GM19351 (cell line): ENCODE measurements around the gene PSMB7.
A peak's percentile ranks its signal among the peaks of the same experiment; 100 is the strongest.

Source experiments
- ATAC-seq: cut with Tn5 transposase; IDR thresholded peaks from one replicate; pipeline ENCODE4 v1.9.1; 2021; ENCODE audit warnings: mild to moderate bottlenecking, moderate library complexity; ENCODE audit not compliant: unreplicated experiment

The PSMB7 gene

GRCh38 chr9:124415102-124415851 is at the start of gene PSMB7:
TSS of gene PSMB7 (minus strand) at chr9:124415442. CDS start at chr9:124415425, 17 bp downstream.
- peak; percentile 90 for ATAC-seq

GRCh38 chr9:124462739-124463138 is 47.5 kb upstream of the PSMB7 start:
- ATAC-seq, result no peak

DNA sequence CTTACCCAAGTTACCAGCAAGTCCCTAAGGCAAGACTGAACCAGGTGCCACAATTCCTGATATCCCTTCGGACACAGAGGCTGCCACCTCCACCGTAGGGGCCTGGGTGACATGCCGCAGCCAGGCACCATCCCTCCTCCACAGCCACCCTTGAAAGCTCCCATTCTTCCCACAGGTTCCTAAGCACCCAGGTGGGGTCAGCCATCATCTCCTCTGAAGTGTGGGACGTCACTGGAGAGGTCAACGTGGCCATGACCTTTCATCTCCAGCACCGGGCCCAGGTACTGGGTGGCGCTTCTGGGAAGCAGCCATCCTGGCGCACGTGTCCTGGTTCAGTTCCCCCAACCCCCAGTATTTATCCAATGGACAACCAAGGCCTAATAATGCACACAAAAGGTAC is 43.2 kb upstream of the PSMB7 start:
- no peak for ATAC-seq

GRCh38 chr9:124457887-124458431 is 42.7 kb upstream of the PSMB7 start:
- ATAC-seq, result no peak

GRCh38 chr9:124457079-124457886 is 42.0 kb upstream of the PSMB7 start:
- ATAC-seq, result no peak

DNA sequence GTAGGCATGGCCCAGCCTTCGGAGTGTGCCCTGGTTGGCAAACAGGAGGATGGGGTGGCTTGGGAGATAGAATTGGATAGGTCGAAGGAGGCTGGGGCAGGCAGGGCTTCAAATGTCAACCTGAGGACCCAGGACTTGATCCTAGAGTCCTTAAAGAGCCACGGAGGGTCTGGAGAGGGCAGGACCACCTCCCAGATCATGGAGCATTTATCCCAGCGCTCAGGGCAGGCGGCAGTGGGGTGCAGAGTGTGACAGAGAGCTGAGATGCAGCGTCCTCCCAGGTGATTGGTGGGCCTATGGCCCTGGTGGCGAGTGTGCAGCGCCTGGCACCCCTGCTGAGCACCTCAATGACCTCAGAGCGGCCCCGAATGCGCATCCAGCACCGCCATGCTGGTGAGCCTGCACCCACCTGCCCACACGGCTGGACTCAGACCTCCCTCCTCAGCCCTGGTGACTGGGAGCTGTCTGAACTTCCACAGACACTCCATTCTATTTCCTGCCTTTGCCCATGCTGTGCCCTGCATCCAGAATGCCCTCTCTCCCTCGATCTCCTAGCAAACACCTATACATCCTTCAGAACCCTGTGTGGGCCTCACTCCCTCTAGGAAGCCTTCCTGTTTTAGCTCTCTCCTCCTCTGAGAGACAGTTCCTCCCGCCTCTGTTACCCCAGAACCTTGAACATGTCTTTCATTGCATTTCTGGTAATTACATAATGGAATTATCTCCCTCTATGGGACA is 41.3 kb upstream of the PSMB7 start:
- ATAC-seq, result no peak

DNA sequence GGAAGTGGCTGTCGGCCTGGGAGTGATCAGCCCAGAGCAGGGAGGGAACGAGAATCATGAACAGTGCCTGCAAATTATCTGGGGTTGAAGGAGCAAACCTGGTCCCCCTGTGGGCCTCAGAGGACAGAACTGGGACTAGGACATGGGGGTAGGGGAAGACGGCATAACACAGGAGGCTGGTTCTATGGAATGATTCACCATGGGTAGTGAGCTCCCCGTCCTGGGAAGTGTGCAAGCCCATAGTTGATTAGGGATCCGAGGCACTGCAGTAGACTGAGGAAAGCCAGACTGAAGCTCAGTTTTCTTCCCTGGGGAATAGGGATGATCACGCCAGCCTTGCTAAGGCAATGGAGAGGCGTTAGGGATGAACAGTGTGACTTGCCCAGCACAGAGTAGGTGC is 40.6 kb upstream of the PSMB7 start:
- no peak for ATAC-seq

- ATAC-seq, result no peak
These were observed 39.7 kb upstream of the PSMB7 start for GRCh38 chr9:124454791-124455443.

GRCh38 chr9:124454296-124454695 is 39.1 kb upstream of the PSMB7 start:
- ATAC-seq, result no peak

- no peak for ATAC-seq
These were observed 38.4 kb upstream of the PSMB7 start for GRCh38 chr9:124453586-124454191.

GRCh38 chr9:124452841-124453585 is 37.8 kb upstream of the PSMB7 start:
- no peak for ATAC-seq

DNA sequence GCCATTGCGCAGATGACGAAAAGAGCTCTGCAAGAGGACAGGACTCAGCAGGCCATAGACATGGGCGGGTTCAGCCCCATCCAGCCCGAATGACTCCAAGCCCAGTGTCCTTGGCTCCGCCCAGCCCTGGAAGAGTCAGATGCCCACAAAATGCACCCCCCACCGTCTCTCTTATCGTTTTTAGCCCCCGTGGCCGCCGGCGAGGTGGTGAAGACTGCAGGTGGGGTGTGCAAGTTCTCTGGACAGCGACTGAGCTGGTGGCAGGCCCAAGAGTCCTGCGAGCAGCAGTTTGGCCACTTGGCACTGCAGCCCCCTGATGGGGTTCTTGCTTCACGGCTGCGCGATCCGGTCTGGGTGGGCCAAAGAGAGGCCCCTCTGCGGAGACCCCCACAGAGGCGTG is 37.1 kb upstream of the PSMB7 start:
- ATAC-seq, result no peak

DNA sequence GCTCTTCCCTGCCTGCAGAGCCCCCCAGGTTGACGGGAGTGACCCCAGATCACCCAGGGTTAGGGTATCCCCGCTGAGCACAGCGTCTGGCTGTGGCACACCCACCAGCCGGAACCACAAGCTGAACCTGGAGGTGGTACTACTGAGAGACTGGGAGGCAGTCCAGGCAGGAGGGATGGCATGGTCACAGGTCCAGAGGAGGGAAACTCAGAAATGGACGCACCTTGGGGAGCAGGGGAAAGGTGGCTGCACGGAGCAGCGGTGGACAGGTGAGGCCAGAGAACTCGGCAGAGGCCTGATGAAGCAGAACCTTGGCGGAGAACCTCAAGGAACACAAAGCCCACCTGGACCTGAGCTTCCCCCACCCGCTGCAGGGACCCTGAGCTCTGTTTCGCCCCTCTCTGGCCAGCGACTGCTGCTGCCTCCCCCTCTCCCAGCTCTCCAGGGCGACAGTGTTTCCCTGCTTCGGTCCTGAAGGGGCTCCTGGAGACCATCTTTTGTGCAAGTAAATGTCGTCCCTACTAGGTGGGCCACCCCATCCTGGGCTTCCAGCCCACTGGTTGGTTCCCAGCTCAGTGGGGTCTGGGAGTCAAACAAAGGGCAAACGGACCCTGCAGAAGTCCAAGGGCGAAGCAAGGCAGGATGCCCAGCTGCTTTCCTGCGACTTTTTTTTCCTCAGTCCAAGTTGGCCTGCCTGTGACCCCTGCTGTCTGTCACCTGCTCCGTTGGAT is 35.9 kb upstream of the PSMB7 start:
- no peak for ATAC-seq

DNA sequence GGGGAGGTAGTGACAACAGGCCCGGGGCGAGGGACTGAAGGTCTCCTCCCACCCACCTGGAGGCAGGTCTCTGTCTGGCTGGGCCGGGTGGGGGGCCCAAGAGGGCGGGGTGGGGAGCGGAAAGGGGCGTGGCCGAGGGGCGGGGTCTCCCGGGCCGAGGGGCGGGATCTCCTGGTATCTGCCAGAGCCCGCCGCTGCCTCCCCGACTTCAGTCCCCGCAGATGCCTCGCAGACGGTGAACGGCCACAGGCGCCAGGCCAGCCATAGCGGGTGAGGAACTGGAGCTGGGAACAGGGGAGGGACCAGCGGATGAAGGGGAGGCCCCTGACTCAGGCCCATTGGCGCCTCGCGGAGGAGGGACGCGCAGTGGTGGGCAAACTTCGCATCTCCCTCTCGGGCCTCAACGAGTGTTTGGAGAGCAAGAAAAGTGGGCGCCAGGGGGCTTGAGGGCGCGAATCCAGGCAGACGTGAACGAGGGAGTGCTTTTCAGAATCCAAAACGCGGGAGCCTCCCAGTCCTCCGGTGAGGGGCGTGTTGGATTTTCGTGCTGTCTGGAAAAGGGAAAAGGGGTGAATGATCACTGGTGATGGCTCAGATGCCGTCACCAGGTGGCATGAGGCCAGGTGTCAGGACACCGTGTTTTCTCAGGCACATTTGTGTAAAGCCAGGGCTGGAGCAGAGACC is 35.1 kb upstream of the PSMB7 start, which contains the start of gene ADGRD2:
Gene ADGRD2 (plus strand): TSS at position 211 of the 684 bp plus-strand sequence. CDS start 1,216 bp downstream, outside the sequence.
- no peak for ATAC-seq

- ATAC-seq, result no peak
These were observed 34.3 kb upstream of the PSMB7 start for GRCh38 chr9:124449381-124450151.

GRCh38 chr9:124448019-124448418 is 32.8 kb upstream of the PSMB7 start:
- ATAC-seq, result no peak

DNA sequence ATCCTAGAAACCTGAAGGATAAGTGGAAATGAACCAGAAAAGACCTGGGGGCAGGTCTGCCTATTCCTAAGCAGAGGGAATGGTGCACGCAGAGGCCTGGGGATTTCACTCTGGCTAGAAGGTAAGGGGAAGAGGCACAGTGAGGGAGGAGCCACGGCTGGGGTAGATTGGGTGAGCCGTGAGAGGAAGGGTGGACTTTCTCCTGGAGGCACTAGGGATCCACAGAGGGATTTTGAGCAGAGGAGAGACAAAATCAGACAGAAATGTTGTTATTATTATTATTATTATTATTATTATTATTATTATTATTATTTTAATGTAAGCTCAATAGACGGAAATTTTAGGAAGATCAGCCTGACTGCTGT is 32.0 kb upstream of the PSMB7 start:
- no peak for ATAC-seq

GRCh38 chr9:124444166-124444565 is 28.9 kb upstream of the PSMB7 start:
- ATAC-seq, result no peak
